ENCODE results near the gene CLDN9.

The CLDN9 gene

GRCh38 chr16:3047387-3047720 lies 34.6 kb downstream of the CLDN9 start:
- ChIA-PET CTCF (interaction anchor here (0.8 to 2.0 kb wide), 4 partner anchors 11 to 80 kb away, joined by 3 to 22 read pairs (median 10); no protein-coding TSS in a partner anchor), POLR2A (interaction anchor here (1.1 to 1.5 kb wide), 4 partner anchors 12 to 20 kb away, joined by 4 to 6 read pairs (median 4); no protein-coding TSS in a partner anchor)
- Histone ChIP-seq H3K9me3 (ENCODE audit: control insufficient read depth, insufficient read depth, low read depth, low read length) (no peaks in the 10 kb centered on the region), H3K36me3 (ENCODE audit: control insufficient read depth in 2 of 2, insufficient read depth in 1 of 2, low read length in 2 of 2) (no peaks in the 10 kb centered on the region), H3K4me3 (ENCODE audit: low read depth, low read length) (no peak overlapping the region), H3K4me1 (ENCODE audit: control insufficient read depth, insufficient read depth, low read length) (no peaks in the 10 kb centered on the region), H3K27ac (ENCODE audit: extremely low read depth, low read depth, low read length) (no peak overlapping the region)
- TF ChIP-seq ZNF174 (tag by site-specific recombination; IDR thresholded peaks at IDR 0.05): no peak
- TF ChIP-seq ZNF549 (tag by site-specific recombination; IDR thresholded peaks at IDR 0.05): no peak
- TF ChIP-seq ZNF701 (tag by site-specific recombination; IDR thresholded peaks at IDR 0.05): no peak
- TF ChIP-seq ZNF416 (tag by site-specific recombination; IDR thresholded peaks at IDR 0.05): no peak
- no peak for TF ChIP-seq ZNF654 (tag by site-specific recombination; IDR thresholded peaks at IDR 0.05; ENCODE audit: low read depth)
- no peak for TF ChIP-seq ZNF394 (tag by site-specific recombination; IDR thresholded peaks at IDR 0.05; ENCODE audit: borderline replicate concordance)
- 0 out of 2 replicates have a peak, but pooled peaks have one; percentile 22 for TF ChIP-seq ZBTB20 (tag by site-specific recombination; IDR thresholded peaks at IDR 0.05)
- TF ChIP-seq HOXA7 (CRISPR knock-in tag; IDR thresholded peaks at IDR 0.05; ENCODE audit: borderline replicate concordance): no peak
- no peak for TF ChIP-seq ZNF133 (tag by site-specific recombination; IDR thresholded peaks at IDR 0.05)
- TF ChIP-seq ZNF169 (tag by site-specific recombination; IDR thresholded peaks at IDR 0.05): no peak
- TF ChIP-seq ZNF704 (tag by site-specific recombination; IDR thresholded peaks at IDR 0.05): no peak
- no peak for TF ChIP-seq ZSCAN4 (tag by site-specific recombination; IDR thresholded peaks at IDR 0.05)
- no peak for TF ChIP-seq GLIS1 (tag by site-specific recombination; IDR thresholded peaks at IDR 0.05)
- TF ChIP-seq ZNF529 (tag by site-specific recombination; IDR thresholded peaks at IDR 0.05; ENCODE audit: insufficient replicate concordance): no peak
- TF ChIP-seq HIC1 (tag by site-specific recombination; IDR thresholded peaks at IDR 0.05): 0 out of 2 replicates have a peak, but pooled peaks have one; percentile 40
- TF ChIP-seq ZBTB8A (tag by site-specific recombination; IDR thresholded peaks at IDR 0.05): 0 out of 2 replicates have a peak, but pooled peaks have one; percentile 21
- 0 out of 2 replicates have a peak, but pooled peaks have one; percentile 34 for TF ChIP-seq PATZ1 (tag by site-specific recombination; IDR thresholded peaks at IDR 0.05)
- no peak for TF ChIP-seq YY2 (tag by site-specific recombination; IDR thresholded peaks at IDR 0.05)
- TF ChIP-seq KLF9 (tag by site-specific recombination; IDR thresholded peaks at IDR 0.05; ENCODE audit: low read depth): no peak
- no peak for TF ChIP-seq AEBP2 (tag by site-specific recombination; IDR thresholded peaks at IDR 0.05; ENCODE audit: borderline replicate concordance)
- no peak for TF ChIP-seq ZNF791 (tag by site-specific recombination; IDR thresholded peaks at IDR 0.05)
- TF ChIP-seq ZNF157 (tag by site-specific recombination; IDR thresholded peaks at IDR 0.05): no peak
- TF ChIP-seq ZNF239 (tag by site-specific recombination; IDR thresholded peaks at IDR 0.05): peak; percentile 90
- no peak for TF ChIP-seq REST (tag by site-specific recombination; IDR thresholded peaks at IDR 0.05)
- TF ChIP-seq ZNF19 (tag by site-specific recombination; IDR thresholded peaks at IDR 0.05; ENCODE audit: low read depth): no peak
- no peak for TF ChIP-seq ZNF510 (tag by site-specific recombination; IDR thresholded peaks at IDR 0.05; ENCODE audit: insufficient replicate concordance)
- no peak for TF ChIP-seq ZFP37 (tag by site-specific recombination; IDR thresholded peaks at IDR 0.05)
- no peak for TF ChIP-seq ZNF548 (tag by site-specific recombination; IDR thresholded peaks at IDR 0.05)

All from HEK293 (cell line).